IPS DF 6.9 (cell line): ENCODE data around the gene MED9.
"Not testable (repeated sequence)": the region's sequence is repeated elsewhere in the genome, so short reads cannot be mapped to it uniquely, and the experiment has no call there.

Source experiments
- DNase-seq: peaks from one replicate; pipeline ENCODE4 v3.0.0-alpha.2; 2013; ENCODE audit warnings: low read depth, low spot score
- H3K27ac ChIP-seq: one replicate; pipeline ENCODE4 v1.5.1; 2013; ENCODE audit warnings: low read length, control low read depth
- H3K27me3 ChIP-seq: 2 replicates; pipeline ENCODE4 v1.6.1; 2013; ENCODE audit warnings: mild to moderate bottlenecking, low read length; ENCODE audit not compliant: control insufficient read depth, insufficient read depth
- H3K36me3 ChIP-seq: 2 replicates; pipeline ENCODE4 v1.6.1; 2013; ENCODE audit warnings: low read length; ENCODE audit not compliant: control insufficient read depth, insufficient read depth
- H3K4me1 ChIP-seq: 2 replicates; pipeline ENCODE4 v1.6.1; 2013; ENCODE audit warnings: low read length; ENCODE audit not compliant: control insufficient read depth, insufficient read depth
- H3K4me3 ChIP-seq: 2 replicates; pipeline ENCODE4 v1.5.1; 2013; ENCODE audit warnings: mild to moderate bottlenecking, low read length
- H3K9me3 ChIP-seq: 2 replicates; pipeline ENCODE4 v1.6.1; 2013; ENCODE audit warnings: low read length, inconsistent platforms; ENCODE audit not compliant: control insufficient read depth, insufficient read depth
- WGBS: extraction: QIAGEN DNeasy Blood & Tissue Kit; methylation state at CpG from one replicate; pipeline ENCODE4 v1.1.7; 2013; ENCODE audit warnings: mixed read lengths, missing lambda C conversion rate; ENCODE audit not compliant: insufficient read length, insufficient coverage; 5-methylcytosine and 5-hydroxymethylcytosine counted together

MED9 gene

GRCh38 chr17:17476865-17477467 lies at the start of gene MED9:
TSS of gene MED9 (plus strand) at chr17:17477000. CDS start at chr17:17477042, 42 bp downstream.
- no peak within 1 kb of the TSS for H3K27ac ChIP-seq
- no peaks in the 10 kb centered on the region for H3K27me3 ChIP-seq
- H3K4me3 ChIP-seq, result peak within 1 kb of the TSS; percentile 96
- WGBS, result no CpG with 5 or more reads among the region's 47 CpGs
- no peaks in the 10 kb centered on the region for H3K4me1 ChIP-seq
- H3K9me3 ChIP-seq, result no peaks in the 10 kb centered on the region
- DNase-seq, result peak; percentile 89
- no peaks in the 10 kb centered on the region for H3K36me3 ChIP-seq

- H3K36me3 ChIP-seq, result no peaks in the 10 kb centered on the region
- H3K9me3 ChIP-seq, result peaks cover 3% of the 10 kb centered on the region
- H3K4me3 ChIP-seq, result no peak overlapping the region
- H3K27ac ChIP-seq, result no peak overlapping the region
- no peaks in the 10 kb centered on the region for H3K4me1 ChIP-seq
- DNase-seq, result no peak
- no peaks in the 10 kb centered on the region for H3K27me3 ChIP-seq
- WGBS, result no CpG with 5 or more reads among the region's 2 CpGs
These were observed 47.6 kb upstream of the MED9 start for GRCh38 chr17:17429222-17429621.

- H3K4me3 ChIP-seq, H3K36me3 ChIP-seq, H3K4me1 ChIP-seq, DNase-seq, H3K9me3 ChIP-seq, H3K27me3 ChIP-seq, H3K27ac ChIP-seq: not testable (repeated sequence)
- WGBS, result no CpG with 5 or more reads among the region's 4 CpGs
These were observed 45.9 kb upstream of the MED9 start for GRCh38 chr17:17430924-17431323.

GRCh38 chr17:17431605-17432004 lies 45.2 kb upstream of the MED9 start:
- no peaks in the 10 kb centered on the region for H3K27me3 ChIP-seq
- H3K4me1 ChIP-seq, result no peaks in the 10 kb centered on the region
- H3K4me3 ChIP-seq, result no peak overlapping the region
- H3K9me3 ChIP-seq, result no peaks in the 10 kb centered on the region
- DNase-seq, result no peak
- WGBS, result no CpG with 5 or more reads among the region's 6 CpGs
- H3K27ac ChIP-seq, result no peak overlapping the region
- H3K36me3 ChIP-seq, result no peaks in the 10 kb centered on the region

- no peak for DNase-seq
- no peaks in the 10 kb centered on the region for H3K27me3 ChIP-seq
- H3K9me3 ChIP-seq, result no peaks in the 10 kb centered on the region
- H3K36me3 ChIP-seq, result no peaks in the 10 kb centered on the region
- WGBS, result no CpG with 5 or more reads among the region's 6 CpGs
- H3K4me1 ChIP-seq, result no peaks in the 10 kb centered on the region
- H3K4me3 ChIP-seq, result no peak overlapping the region
- H3K27ac ChIP-seq, result no peak overlapping the region
These were observed 43.6 kb upstream of the MED9 start for GRCh38 chr17:17433000-17433703.

- no peaks in the 10 kb centered on the region for H3K27me3 ChIP-seq
- H3K9me3 ChIP-seq, result no peaks in the 10 kb centered on the region
- H3K27ac ChIP-seq, result no peak overlapping the region
- H3K4me3 ChIP-seq, result no peak overlapping the region
- no CpG with 5 or more reads among the region's 2 CpGs for WGBS
- H3K36me3 ChIP-seq, result no peaks in the 10 kb centered on the region
- no peak for DNase-seq
- H3K4me1 ChIP-seq, result no peaks in the 10 kb centered on the region
These were observed 42.3 kb upstream of the MED9 start for GRCh38 chr17:17434477-17434876.

- Histone ChIP-seq H3K4me3 (no peak overlapping the region), H3K4me1 (no peaks in the 10 kb centered on the region), H3K36me3 (no peaks in the 10 kb centered on the region), H3K27me3 (no peaks in the 10 kb centered on the region), H3K9me3 (no peaks in the 10 kb centered on the region), H3K27ac (no peak overlapping the region)
- WGBS, result no CpG with 5 or more reads among the region's 4 CpGs
- no peak for DNase-seq
These were observed 41.5 kb upstream of the MED9 start for GRCh38 chr17:17435323-17435722.

- Histone ChIP-seq H3K4me3 (no peak overlapping the region), H3K4me1 (no peaks in the 10 kb centered on the region), H3K27ac (no peak overlapping the region), H3K9me3 (no peaks in the 10 kb centered on the region), H3K36me3 (no peaks in the 10 kb centered on the region), H3K27me3 (no peaks in the 10 kb centered on the region)
- no peak for DNase-seq
- WGBS, result no CpG with 5 or more reads among the region's 9 CpGs
These were observed 39.3 kb upstream of the MED9 start for GRCh38 chr17:17437461-17437860.

GRCh38 chr17:17437893-17438292 lies 38.9 kb upstream of the MED9 start:
- Histone ChIP-seq H3K4me1 (no peaks in the 10 kb centered on the region), H3K9me3 (no peaks in the 10 kb centered on the region), H3K27me3 (no peaks in the 10 kb centered on the region), H3K4me3 (no peak overlapping the region), H3K27ac (no peak overlapping the region), H3K36me3 (no peaks in the 10 kb centered on the region)
- DNase-seq, result no peak
- WGBS, result no CpG with 5 or more reads among the region's 3 CpGs

GRCh38 chr17:17440010-17440843 lies 36.6 kb upstream of the MED9 start:
- no peaks in the 10 kb centered on the region for H3K36me3 ChIP-seq
- no peaks in the 10 kb centered on the region for H3K9me3 ChIP-seq
- WGBS, result no CpG with 5 or more reads among the region's 11 CpGs
- peak; percentile 61 for DNase-seq
- H3K27ac ChIP-seq, result no peak overlapping the region
- no peaks in the 10 kb centered on the region for H3K27me3 ChIP-seq
- no peak overlapping the region for H3K4me3 ChIP-seq
- no peaks in the 10 kb centered on the region for H3K4me1 ChIP-seq
